GM18519 (cell line): ENCODE results near the gene OLFM1.

Experiments
- ATAC-seq: cut with Tn5 transposase; IDR thresholded peaks from one replicate; pipeline ENCODE4 v1.9.1; 2021; ENCODE audit warnings: mild to moderate bottlenecking, moderate library complexity; ENCODE audit not compliant: unreplicated experiment, low FRiP score

The OLFM1 gene

DNA sequence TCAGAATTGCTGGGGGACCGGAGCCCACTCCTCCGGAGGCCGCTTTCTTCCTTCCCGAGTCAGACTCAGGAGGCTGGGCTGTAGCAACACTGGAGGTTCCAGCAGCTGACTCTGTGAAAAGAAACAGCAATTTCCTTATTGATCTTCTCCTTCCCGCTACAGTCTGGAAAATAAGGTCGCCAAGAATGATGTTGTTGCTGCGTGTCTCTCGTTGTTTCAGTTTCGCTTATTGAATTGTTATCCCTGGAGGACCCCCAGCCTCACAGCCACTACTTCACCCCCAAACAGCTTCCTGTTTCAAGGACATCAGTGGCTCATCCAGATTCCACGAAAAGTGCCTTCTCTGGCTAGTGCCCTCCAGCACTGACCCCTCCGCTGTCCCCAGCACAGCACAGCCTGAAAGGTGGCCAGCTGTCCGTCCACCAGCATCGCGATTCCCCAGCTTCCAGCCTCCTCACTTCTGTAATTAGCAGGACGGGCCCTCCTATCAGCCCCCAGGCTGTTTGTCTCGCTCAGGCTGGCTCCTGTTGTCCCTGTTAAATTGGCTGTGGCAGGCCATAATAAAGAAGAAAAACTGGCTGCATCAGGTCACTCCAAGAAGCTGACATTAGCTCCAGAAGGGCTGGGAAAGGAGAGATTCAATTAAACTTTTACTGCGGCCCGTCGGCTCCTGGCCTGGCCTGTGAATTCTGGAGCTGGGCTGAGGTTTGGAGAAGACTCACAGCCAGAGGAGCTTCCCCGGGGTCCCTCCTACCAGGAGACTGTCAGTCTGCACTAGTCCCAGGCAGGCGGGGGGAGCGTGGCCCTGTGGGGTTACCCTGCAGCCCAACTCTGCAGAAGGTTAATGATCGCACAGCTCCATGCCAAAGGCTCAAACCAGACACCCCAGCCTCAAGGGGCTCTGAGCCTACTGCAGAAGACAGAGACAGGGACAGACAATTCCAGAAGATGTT is 40.5 kb downstream of the OLFM1 start:
- no peak for ATAC-seq

- ATAC-seq, result no peak
Measured at GRCh38 chr9:135129137-135129695, 41.7 kb downstream of the OLFM1 start.

DNA sequence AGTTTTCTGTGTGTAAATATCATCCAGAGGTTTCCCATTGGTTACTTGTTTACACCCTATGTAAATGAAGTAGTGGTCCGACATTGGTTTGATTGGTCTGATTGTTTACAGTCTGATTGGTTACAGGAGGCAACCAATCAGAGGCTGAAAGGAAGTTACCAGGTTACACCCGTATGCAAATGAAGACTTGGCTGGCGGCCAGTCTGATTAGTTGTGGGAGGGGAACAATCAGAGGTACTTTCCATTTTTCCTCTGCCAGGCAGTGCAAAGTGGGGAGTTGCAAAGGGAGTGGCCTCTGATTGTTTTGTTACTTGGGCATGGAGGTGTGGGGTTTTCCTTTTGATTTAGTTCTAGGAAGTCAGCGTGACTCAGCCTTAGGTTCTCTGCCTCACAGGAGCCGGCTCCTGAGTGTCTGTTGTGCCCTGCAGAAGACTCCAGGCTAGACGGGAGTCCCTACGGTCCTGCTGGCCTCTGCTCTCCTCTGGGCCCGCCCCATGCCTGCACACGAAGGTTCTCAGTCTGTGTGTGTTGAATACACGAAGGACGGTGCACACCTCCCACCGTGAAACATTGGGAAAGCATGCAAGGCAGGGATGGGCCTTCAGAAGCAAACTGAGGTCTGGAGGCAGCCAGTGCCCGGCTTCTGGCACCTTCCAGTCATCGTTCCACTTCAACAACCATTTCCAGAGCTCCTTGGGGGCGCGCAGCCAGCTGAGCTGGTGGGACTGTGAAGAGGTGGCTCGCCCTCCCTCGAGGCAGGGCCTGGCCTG is 42.9 kb downstream of the OLFM1 start:
- no peak for ATAC-seq

- ATAC-seq, result no peak
Measured at GRCh38 chr9:135131488-135131887, 44.0 kb downstream of the OLFM1 start.

- ATAC-seq, result no peak
Measured at GRCh38 chr9:135132008-135132407, 44.5 kb downstream of the OLFM1 start.

- no peak for ATAC-seq
Measured at GRCh38 chr9:135134268-135135022, 47.0 kb downstream of the OLFM1 start.

- no peak for ATAC-seq
Measured at GRCh38 chr9:135135171-135135928, 47.9 kb downstream of the OLFM1 start.

GRCh38 chr9:135135929-135136315 is 48.5 kb downstream of the OLFM1 start:
- no peak for ATAC-seq

GRCh38 chr9:135136481-135136880 is 49.0 kb downstream of the OLFM1 start:
- no peak for ATAC-seq

DNA sequence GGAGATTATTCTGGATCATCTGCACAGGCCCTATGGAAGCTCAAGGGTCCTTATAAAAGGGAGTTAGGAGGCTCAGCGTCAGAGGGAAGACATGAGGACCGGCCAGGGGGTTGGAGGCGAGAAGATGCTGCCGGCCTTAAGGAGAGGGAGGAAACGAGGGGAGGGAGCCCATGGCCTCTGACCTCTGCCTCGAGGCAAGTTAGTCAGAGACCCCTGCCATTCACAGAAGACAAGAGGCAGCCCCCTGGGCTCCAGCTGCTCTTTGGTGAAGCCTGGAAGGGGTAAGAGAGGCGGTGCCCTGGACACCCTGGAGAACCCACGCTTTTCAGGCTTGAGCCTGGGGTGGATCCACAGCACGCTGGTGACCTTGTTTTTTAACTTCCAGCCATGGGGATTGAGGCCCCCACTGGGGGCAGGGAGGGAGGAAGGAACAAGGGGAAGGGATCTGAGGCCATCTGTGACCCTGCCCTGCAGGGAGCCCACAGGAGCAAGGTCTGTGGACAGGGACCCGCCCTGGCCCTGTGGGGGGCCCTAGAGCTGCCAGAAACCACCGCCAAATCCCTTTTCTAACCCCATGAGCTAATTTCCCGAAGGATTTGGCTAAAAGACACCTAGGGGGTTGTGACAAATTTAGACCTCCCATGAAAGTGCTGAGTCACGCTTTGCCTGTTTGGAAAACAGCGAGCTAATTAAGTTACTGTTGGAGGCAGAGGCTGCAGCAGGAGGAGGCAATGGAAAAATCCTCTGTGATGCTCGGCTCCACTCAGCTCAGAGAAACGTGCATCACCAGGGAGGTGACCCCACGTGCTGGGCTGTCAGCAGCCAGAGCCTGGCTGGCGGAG is 49.7 kb downstream of the OLFM1 start:
- ATAC-seq, result no peak

DNA sequence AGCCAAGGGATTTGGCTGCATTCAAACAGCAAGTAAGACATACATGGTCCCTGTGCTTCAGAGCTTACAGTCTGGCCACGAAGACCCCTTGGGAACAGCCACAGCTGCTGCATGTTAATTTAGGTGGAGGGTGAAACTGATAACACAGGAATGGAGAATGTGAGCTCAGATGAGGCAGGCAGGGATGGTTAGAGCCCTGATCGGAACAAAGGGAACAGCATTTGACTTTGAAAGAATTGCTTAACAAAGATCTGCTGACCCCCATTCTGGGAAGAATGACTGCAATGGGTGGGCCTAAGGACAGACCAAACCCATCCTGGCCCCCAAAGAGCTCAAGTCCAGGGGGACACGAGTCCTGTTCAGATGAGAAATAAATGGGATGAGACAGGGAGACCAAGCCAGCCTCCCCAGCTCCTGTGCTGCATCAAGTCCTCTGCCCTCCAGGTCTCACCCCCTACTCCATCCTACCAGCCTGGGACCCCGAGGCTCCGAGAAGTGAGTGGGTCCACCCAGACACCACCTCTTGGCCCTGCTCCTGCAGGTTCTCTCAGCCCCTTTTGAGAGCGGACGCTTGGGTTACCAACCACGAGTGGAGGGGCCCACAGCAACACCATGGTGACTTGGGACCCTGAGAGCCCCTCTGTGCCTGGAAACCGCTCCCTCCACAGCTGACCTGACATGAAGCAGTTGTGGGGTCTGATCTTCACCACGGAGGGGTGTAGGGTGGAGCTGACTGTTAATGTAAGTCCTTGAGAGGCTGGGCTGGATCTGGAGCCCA is 50.8 kb downstream of the OLFM1 start:
- no peak for ATAC-seq

GRCh38 chr9:135139366-135139959 is 52.0 kb downstream of the OLFM1 start:
- no peak for ATAC-seq

GRCh38 chr9:135141183-135141774 is 53.8 kb downstream of the OLFM1 start:
- ATAC-seq, result no peak

GRCh38 chr9:135144581-135145170 is 57.2 kb downstream of the OLFM1 start:
- no peak for ATAC-seq

- ATAC-seq, result no peak
Measured at GRCh38 chr9:135145312-135145711, 57.8 kb downstream of the OLFM1 start.

DNA sequence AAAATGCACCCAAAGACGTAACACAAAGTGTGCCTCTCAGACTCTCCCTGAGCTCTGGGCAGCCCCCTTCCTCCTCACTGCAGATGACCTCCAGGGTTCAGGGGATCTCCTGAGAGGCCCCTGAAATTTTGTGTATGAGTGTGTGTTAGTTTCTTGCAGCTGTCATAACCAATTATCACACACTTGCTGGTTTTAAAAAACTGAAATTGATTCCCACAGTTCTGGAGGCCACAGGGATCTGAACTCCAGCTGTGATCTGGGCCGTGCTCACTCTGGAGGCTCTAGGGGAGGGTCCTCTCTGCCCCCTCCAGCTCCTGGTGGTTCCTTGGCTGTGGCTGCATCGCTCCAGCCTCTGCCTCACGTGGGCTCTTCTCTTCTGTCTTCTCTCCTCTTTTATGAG is 58.8 kb downstream of the OLFM1 start:
- no peak for ATAC-seq
